Neural cell (in vitro differentiated cells): ENCODE results near the gene HOMEZ. TPM values are rescaled to one million over a fixed set of nuclear protein-coding genes. Genes with fewer than 3 reads are reported as not detected.
"Not testable (repeated sequence)": the region's sequence is repeated elsewhere in the genome, so short reads cannot be mapped to it uniquely, and the experiment has no call there.

Experiments used
- H2AFZ ChIP-seq: fragments of 200-600, 300-800 bp; sonication (generic), shearing (Covaris generic); 2 replicates; pipeline ENCODE4 v1.6.0; 2014; ENCODE audit warnings: low read depth, mild to moderate bottlenecking, antibody characterized with exemption, low read length, moderate library complexity
- H3F3A ChIP-seq: fragments of 200-600 bp; shearing (Covaris generic); 2 replicates; pipeline ENCODE4 v1.6.1; 2016; ENCODE audit warnings: mild to moderate bottlenecking, moderate library complexity, mixed read lengths, antibody characterized with exemption, low read length; ENCODE audit not compliant: insufficient read depth, poor library complexity, severe bottlenecking
- H3K27ac ChIP-seq: fragments of 200-600, 300-800 bp; sonication (generic), shearing (Covaris generic); 2 replicates; pipeline ENCODE4 v1.5.1; 2014; ENCODE audit warnings: mild to moderate bottlenecking, low read length, moderate library complexity
- H3K27me3 ChIP-seq: fragments of 300-800, 200-600 bp; sonication (generic), shearing (Covaris generic); 2 replicates; pipeline ENCODE4 v1.6.0; 2014; ENCODE audit warnings: mild to moderate bottlenecking, low read depth, low read length, moderate library complexity; ENCODE audit not compliant: insufficient read depth
- H3K36me3 ChIP-seq: fragments of 300-800, 200-600 bp; sonication (generic), shearing (Covaris generic); 2 replicates; pipeline ENCODE4 v1.5.1; 2014; ENCODE audit warnings: mild to moderate bottlenecking, antibody characterized with exemption, low read length, moderate library complexity; ENCODE audit not compliant: insufficient read depth
- H3K4me2 ChIP-seq: fragments of 300-800, 200-600 bp; sonication (generic), shearing (Covaris generic); 2 replicates; pipeline ENCODE4 v1.6.0; 2014; ENCODE audit warnings: mild to moderate bottlenecking, low read length
- H3K4me3 ChIP-seq: fragments of 300-800, 200-600 bp; sonication (generic), shearing (Covaris generic); 2 replicates; pipeline ENCODE4 v1.5.1; 2014; ENCODE audit warnings: mild to moderate bottlenecking, low read length, moderate library complexity
- H3K79me2 ChIP-seq: fragments of 200-600 bp; shearing (Covaris generic); replicated peaks from 2 replicates; pipeline ENCODE4 v1.6.0; 2014; ENCODE audit warnings: mild to moderate bottlenecking, low read length, moderate library complexity; ENCODE audit not compliant: insufficient read depth
- H3K9ac ChIP-seq: fragments of 300-800, 200-600 bp; sonication (generic), shearing (Covaris generic); 2 replicates; pipeline ENCODE4 v1.6.1; 2016; ENCODE audit warnings: mild to moderate bottlenecking, low read length, mixed read lengths
- H3K9me2 ChIP-seq: fragments of 200-600 bp; shearing (Covaris generic); 2 replicates; pipeline ENCODE4 v1.6.1; 2016; ENCODE audit warnings: mild to moderate bottlenecking, low read length, mixed read lengths; ENCODE audit not compliant: insufficient read depth
- H3K9me3 ChIP-seq: fragments of 200-600, 300-800 bp; sonication (generic), shearing (Covaris generic); 2 replicates; pipeline ENCODE4 v1.6.1; 2016; ENCODE audit warnings: mild to moderate bottlenecking, mixed run types, low read length, moderate library complexity, mixed read lengths
- H4K20me1 ChIP-seq: fragments of 200-600 bp; shearing (Covaris generic); 2 replicates; pipeline ENCODE4 v1.6.1; 2016; ENCODE audit warnings: mild to moderate bottlenecking, mixed run types; ENCODE audit not compliant: insufficient read depth
- EP300 ChIP-seq: fragments of 450-650 bp; conservative IDR thresholded peaks from 2 replicates; pipeline ENCODE4 v1.6.1; 2014; ENCODE audit warnings: antibody characterized with exemption, mild to moderate bottlenecking, moderate library complexity; ENCODE audit not compliant: poor library complexity, severe bottlenecking
- EZH2 ChIP-seq: fragments of 200-600, 300-800 bp; shearing (Covaris generic), sonication (generic); IDR thresholded peaks from 2 replicates; pipeline ENCODE4 v1.6.1; 2014; ENCODE audit warnings: antibody characterized with exemption, low read length, borderline replicate concordance, mild to moderate bottlenecking; ENCODE audit not compliant: insufficient read depth, poor library complexity, severe bottlenecking
- MXI1 ChIP-seq: fragments of 450-650 bp; conservative IDR thresholded peaks from 2 replicates; pipeline ENCODE4 v1.6.1; 2014; ENCODE audit warnings: antibody characterized with exemption, mild to moderate bottlenecking; ENCODE audit not compliant: poor library complexity, severe bottlenecking
- POLR2AphosphoS5 ChIP-seq: IDR thresholded peaks from 2 replicates; pipeline ENCODE4 v1.6.1; 2012
- RAD21 ChIP-seq: fragments of 450-650 bp; conservative IDR thresholded peaks from 2 replicates; pipeline ENCODE4 v1.6.1; 2014; ENCODE audit warnings: antibody characterized with exemption, mild to moderate bottlenecking, moderate library complexity
- SMC3 ChIP-seq: fragments of 450-650 bp; conservative IDR thresholded peaks from 2 replicates; pipeline ENCODE4 v1.6.1; 2014; ENCODE audit warnings: antibody characterized with exemption, mild to moderate bottlenecking, moderate library complexity; ENCODE audit not compliant: poor library complexity
- TAF1 ChIP-seq: IDR thresholded peaks from 2 replicates; pipeline ENCODE4 v1.6.1; 2012; ENCODE audit warnings: low read depth
- polyA plus RNA-seq: library from polyadenylated mRNA; depleted of rRNA; stranded (reverse); fragments of >200 nt; gene quantifications from 2 replicates; pipeline ENCODE4 v1.2.3, GENCODE V29; 2014
- TF ChIP-seq, protein P1 (sequence below): IDR thresholded peaks from 2 replicates; pipeline ENCODE4 v1.6.1; 2012; ENCODE audit warnings: borderline replicate concordance
- TF ChIP-seq, protein P2 (sequence below): fragments of 450-650 bp; IDR thresholded peaks from 2 replicates; pipeline ENCODE4 v1.5.1; 2014; ENCODE audit warnings: antibody characterized with exemption, mild to moderate bottlenecking, moderate library complexity; ENCODE audit not compliant: poor library complexity, severe bottlenecking

Gene HOMEZ
- polyA plus RNA-seq, 1 donor from 2014 or later = 6.6 TPM

DNA sequence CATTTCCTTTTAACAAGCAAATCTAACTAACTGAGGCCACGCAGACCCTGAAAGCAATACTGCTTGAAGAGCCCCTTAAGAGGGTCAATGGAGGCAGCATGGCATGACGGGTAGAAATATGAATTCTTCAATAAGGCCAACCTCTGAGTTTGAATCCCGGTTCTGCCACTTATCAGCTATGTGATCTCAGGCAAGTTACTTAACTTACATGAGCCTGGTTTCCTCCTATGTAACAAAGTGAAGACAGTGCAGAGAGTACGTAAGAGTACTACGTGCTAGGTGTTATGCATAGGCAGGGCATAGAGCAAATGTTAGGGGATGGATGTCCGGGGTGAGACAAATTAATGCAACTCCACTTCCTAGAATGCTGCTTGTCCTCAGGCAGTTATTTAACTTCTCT, 4.7 kb downstream of the HOMEZ start:
- TF ChIP-seq RAD21 (no peak), POLR2AphosphoS5 (no peak), TAF1 (no peak), EZH2 (no peak), MXI1 (no peak), EP300 (no peak), SMC3 (no peak)
- TF ChIP-seq, protein P1, sequence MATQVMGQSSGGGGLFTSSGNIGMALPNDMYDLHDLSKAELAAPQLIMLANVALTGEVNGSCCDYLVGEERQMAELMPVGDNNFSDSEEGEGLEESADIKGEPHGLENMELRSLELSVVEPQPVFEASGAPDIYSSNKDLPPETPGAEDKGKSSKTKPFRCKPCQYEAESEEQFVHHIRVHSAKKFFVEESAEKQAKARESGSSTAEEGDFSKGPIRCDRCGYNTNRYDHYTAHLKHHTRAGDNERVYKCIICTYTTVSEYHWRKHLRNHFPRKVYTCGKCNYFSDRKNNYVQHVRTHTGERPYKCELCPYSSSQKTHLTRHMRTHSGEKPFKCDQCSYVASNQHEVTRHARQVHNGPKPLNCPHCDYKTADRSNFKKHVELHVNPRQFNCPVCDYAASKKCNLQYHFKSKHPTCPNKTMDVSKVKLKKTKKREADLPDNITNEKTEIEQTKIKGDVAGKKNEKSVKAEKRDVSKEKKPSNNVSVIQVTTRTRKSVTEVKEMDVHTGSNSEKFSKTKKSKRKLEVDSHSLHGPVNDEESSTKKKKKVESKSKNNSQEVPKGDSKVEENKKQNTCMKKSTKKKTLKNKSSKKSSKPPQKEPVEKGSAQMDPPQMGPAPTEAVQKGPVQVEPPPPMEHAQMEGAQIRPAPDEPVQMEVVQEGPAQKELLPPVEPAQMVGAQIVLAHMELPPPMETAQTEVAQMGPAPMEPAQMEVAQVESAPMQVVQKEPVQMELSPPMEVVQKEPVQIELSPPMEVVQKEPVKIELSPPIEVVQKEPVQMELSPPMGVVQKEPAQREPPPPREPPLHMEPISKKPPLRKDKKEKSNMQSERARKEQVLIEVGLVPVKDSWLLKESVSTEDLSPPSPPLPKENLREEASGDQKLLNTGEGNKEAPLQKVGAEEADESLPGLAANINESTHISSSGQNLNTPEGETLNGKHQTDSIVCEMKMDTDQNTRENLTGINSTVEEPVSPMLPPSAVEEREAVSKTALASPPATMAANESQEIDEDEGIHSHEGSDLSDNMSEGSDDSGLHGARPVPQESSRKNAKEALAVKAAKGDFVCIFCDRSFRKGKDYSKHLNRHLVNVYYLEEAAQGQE = no peak
- TF ChIP-seq, protein P2, sequence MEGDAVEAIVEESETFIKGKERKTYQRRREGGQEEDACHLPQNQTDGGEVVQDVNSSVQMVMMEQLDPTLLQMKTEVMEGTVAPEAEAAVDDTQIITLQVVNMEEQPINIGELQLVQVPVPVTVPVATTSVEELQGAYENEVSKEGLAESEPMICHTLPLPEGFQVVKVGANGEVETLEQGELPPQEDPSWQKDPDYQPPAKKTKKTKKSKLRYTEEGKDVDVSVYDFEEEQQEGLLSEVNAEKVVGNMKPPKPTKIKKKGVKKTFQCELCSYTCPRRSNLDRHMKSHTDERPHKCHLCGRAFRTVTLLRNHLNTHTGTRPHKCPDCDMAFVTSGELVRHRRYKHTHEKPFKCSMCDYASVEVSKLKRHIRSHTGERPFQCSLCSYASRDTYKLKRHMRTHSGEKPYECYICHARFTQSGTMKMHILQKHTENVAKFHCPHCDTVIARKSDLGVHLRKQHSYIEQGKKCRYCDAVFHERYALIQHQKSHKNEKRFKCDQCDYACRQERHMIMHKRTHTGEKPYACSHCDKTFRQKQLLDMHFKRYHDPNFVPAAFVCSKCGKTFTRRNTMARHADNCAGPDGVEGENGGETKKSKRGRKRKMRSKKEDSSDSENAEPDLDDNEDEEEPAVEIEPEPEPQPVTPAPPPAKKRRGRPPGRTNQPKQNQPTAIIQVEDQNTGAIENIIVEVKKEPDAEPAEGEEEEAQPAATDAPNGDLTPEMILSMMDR = no peak
- Histone ChIP-seq H3K9me3 (no peaks in the 10 kb centered on the region), H3K27me3 (no peaks in the 10 kb centered on the region), H3K4me3 (no peak overlapping the region), H4K20me1 (no peaks in the 10 kb centered on the region), H3F3A (no peaks in the 10 kb centered on the region), H3K9ac (no peak overlapping the region), H3K79me2 (peaks cover 9% of the 10 kb centered on the region), H3K9me2 (no peaks in the 10 kb centered on the region), H3K27ac (no peak overlapping the region), H3K4me2 (no peak overlapping the region), H2AFZ (no peak overlapping the region), H3K36me3 (peaks cover 4% of the 10 kb centered on the region)

DNA sequence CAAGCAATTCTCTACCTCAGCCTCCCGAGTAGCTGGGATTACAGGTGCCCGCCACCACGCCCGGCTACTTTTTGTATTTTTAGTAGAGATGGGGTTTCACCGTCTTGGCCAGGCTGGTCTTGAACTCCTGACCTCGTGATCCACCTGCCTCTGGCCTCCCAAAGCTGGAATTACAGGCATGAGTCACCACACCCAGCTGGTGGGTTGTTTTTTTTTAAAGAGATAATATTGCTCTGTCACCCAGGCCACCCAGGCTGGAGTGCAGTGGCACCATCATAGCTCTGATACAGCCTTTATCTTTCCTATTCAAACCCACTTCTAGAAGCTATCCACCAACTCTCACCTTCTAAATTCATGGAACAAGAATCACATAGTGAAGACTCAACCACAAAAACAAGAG, 8.0 kb downstream of the HOMEZ start:
- not testable (repeated sequence) for H2AFZ ChIP-seq, H4K20me1 ChIP-seq, H3F3A ChIP-seq, H3K9ac ChIP-seq, H3K9me3 ChIP-seq, H3K4me2 ChIP-seq, H3K4me3 ChIP-seq, H3K27me3 ChIP-seq, H3K9me2 ChIP-seq, H3K79me2 ChIP-seq, H3K27ac ChIP-seq
- peaks cover 12% of the 10 kb centered on the region for H3K36me3 ChIP-seq

DNA sequence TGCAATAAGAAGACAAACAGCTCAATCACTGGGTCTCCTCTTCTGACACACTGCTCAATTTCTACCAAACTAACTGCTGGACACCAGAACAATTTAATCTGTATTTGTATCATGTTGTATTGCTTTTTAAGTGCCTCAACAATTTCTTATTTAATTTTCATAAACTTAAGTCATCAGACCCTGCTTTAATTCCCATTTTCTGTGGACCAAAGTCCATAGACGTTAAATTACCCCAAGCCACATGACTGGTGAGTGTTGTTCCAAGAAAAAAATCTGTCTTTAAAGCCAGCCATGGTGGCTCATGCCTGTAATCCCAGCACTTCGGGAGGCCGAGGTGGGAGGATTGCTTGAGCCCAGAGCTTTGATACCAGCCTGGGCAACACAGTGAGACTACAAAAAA, 8.7 kb downstream of the HOMEZ start:
- Histone ChIP-seq H3K79me2 (no peaks in the 10 kb centered on the region), H3K9me2 (no peaks in the 10 kb centered on the region), H3F3A (no peaks in the 10 kb centered on the region), H3K36me3 (peaks cover 12% of the 10 kb centered on the region), H4K20me1 (no peaks in the 10 kb centered on the region), H3K9me3 (no peaks in the 10 kb centered on the region), H2AFZ (no peak overlapping the region), H3K4me2 (no peak overlapping the region), H3K27ac (no peak overlapping the region), H3K27me3 (no peaks in the 10 kb centered on the region), H3K4me3 (no peak overlapping the region), H3K9ac (no peak overlapping the region)
- TF ChIP-seq EP300 (no peak), MXI1 (no peak), RAD21 (no peak), TAF1 (no peak), EZH2 (no peak), POLR2AphosphoS5 (no peak), SMC3 (no peak)
- TF ChIP-seq, protein P1 = no peak
- TF ChIP-seq, protein P2 = no peak
